GM10847 (cell line): ENCODE measurements around the gene PLCB3.

ENCODE experiments used
- POLR2A ChIP-seq: IDR thresholded peaks from 2 replicates; pipeline ENCODE4 v1.6.1; 2011; ENCODE audit not compliant: insufficient read length; ENCODE audit errors: extremely low read depth

The PLCB3 gene

GRCh38 chr11:64238999-64239398, 12.3 kb upstream of the PLCB3 start:
- no peak for TF ChIP-seq POLR2A

GRCh38 chr11:64239662-64240434, 11.5 kb upstream of the PLCB3 start:
- TF ChIP-seq POLR2A, result no peak

GRCh38 chr11:64240435-64241240, 10.7 kb upstream of the PLCB3 start, which contains the start of gene FKBP2:
FKBP2 (plus strand) TSS chr11:64241095; CDS start chr11:64242388, 1,293 bp downstream.
- peak; percentile 80 for TF ChIP-seq POLR2A

- no peak for TF ChIP-seq POLR2A
These were observed 10.2 kb upstream of the PLCB3 start for GRCh38 chr11:64241241-64241490.

- peak; percentile 79 for TF ChIP-seq POLR2A
These were observed 9.6 kb upstream of the PLCB3 start for GRCh38 chr11:64241491-64242374.

GRCh38 chr11:64243236-64243854, 8.0 kb upstream of the PLCB3 start:
- no peak for TF ChIP-seq POLR2A

- TF ChIP-seq POLR2A, result no peak
These were observed 7.2 kb upstream of the PLCB3 start for GRCh38 chr11:64244107-64244506.

GRCh38 chr11:64244966-64245365, 6.4 kb upstream of the PLCB3 start:
- no peak for TF ChIP-seq POLR2A

GRCh38 chr11:64245401-64245796, 5.9 kb upstream of the PLCB3 start:
- TF ChIP-seq POLR2A, result no peak

GRCh38 chr11:64245797-64246620, 5.3 kb upstream of the PLCB3 start:
- peak; percentile 26 for TF ChIP-seq POLR2A

GRCh38 chr11:64246871-64247728, 4.2 kb upstream of the PLCB3 start, which contains the start of gene PPP1R14B:
PPP1R14B (minus strand) TSS chr11:64246943; CDS start chr11:64246673, 270 bp downstream.
- no peak for TF ChIP-seq POLR2A

- no peak for TF ChIP-seq POLR2A
These were observed 3.4 kb upstream of the PLCB3 start for GRCh38 chr11:64247729-64248531.
